ENCODE measurements around the gene BABAM2.

DNA sequence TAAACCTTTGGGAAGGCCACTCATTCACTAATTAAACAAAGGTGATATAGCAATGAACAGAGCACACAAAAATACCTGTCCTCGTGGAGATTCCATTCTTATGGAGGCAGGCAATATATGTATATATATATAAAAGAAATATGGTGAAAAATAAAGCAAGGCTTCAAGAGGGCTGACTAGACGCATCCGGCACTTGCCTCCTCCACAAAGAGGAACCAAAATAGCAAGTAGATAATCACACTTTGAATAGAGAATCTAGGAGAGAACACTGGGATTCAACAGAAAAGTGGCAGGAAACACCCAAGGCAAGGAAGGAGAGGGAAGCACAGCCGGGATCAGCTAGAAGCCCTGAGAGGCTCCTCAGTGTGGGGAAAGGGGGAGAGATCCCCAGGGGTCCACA is 283.7 kb downstream of the BABAM2 start:
- TF ChIP-seq, protein P1, sequence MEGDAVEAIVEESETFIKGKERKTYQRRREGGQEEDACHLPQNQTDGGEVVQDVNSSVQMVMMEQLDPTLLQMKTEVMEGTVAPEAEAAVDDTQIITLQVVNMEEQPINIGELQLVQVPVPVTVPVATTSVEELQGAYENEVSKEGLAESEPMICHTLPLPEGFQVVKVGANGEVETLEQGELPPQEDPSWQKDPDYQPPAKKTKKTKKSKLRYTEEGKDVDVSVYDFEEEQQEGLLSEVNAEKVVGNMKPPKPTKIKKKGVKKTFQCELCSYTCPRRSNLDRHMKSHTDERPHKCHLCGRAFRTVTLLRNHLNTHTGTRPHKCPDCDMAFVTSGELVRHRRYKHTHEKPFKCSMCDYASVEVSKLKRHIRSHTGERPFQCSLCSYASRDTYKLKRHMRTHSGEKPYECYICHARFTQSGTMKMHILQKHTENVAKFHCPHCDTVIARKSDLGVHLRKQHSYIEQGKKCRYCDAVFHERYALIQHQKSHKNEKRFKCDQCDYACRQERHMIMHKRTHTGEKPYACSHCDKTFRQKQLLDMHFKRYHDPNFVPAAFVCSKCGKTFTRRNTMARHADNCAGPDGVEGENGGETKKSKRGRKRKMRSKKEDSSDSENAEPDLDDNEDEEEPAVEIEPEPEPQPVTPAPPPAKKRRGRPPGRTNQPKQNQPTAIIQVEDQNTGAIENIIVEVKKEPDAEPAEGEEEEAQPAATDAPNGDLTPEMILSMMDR (IDR thresholded peaks at IDR 0.05; ENCODE audit: poor library complexity): no peak
- TF ChIP-seq EZH2phosphoT487 (IDR thresholded peaks at IDR 0.05; ENCODE audit: low read depth, severe bottlenecking, unreplicated experiment) (no peak), EZH2 (IDR thresholded peaks at IDR 0.05; ENCODE audit: borderline replicate concordance) (no peak)

All from hepatocyte (in vitro differentiated cells).